Endothelial cell of umbilical vein (primary cell): Measurements from ENCODE around the gene ANAPC13. TPM values are rescaled to one million over a fixed set of nuclear protein-coding genes. Genes with fewer than 3 reads are reported as not detected.

ENCODE experiments used
- BruUV-seq: library from RNA; stranded (reverse); fragments of 400-500 nt; replicated peaks from 2 replicates; lab custom pipeline; 2021; lab: Mats Ljungman, UMichigan
- CTCF ChIA-PET: fragments of 300-600, 350-600 bp; sonication (Branson Sonifier 250); formaldehyde crosslinking; loops from one replicate; lab custom pipeline; 2021; ENCODE audit warnings: antibody characterized with exemption, inconsistent platforms; lab: Charles Lee
- POLR2A ChIA-PET: fragments of 300-600, 350-600 bp; sonication (Branson Sonifier 250); formaldehyde crosslinking; loops from one replicate; lab custom pipeline; 2021; ENCODE audit warnings: antibody characterized with exemption, inconsistent platforms; lab: Charles Lee
- DNase-seq: peaks from one replicate; pipeline ENCODE4 v3.0.0-alpha.2; 2011; ENCODE audit warnings: low read depth, low spot score
- FAIRE-seq: peaks from 2 replicates; lab custom pipeline; 2011; peaks lifted over from hg19 to GRCh38; lab: Jason Lieb, UNC
- H2AFZ ChIP-seq: 2 replicates; pipeline ENCODE4 v1.6.0; 2012; ENCODE audit warnings: low read depth, low read length, control low read depth, inconsistent platforms
- H3K27ac ChIP-seq: 2 replicates; pipeline ENCODE4 v1.5.1; 2011; ENCODE audit warnings: low read depth, mild to moderate bottlenecking, control low read depth, low read length, moderate library complexity; ENCODE audit not compliant: insufficient read depth
- H3K27me3 ChIP-seq, 2 experiments: 2 replicates each; pipeline versions ENCODE4 v1.6.0 to v1.6.1; 2011; ENCODE audit warnings: low read length in 2 of 2, mixed read lengths in 1 of 2; ENCODE audit not compliant: control insufficient read depth in 2 of 2, insufficient read depth in 2 of 2
- H3K36me3 ChIP-seq, 2 experiments: 2 replicates in 1 of 2; 3 replicates in 1 of 2; pipeline ENCODE4 v1.5.1; 2011; ENCODE audit warnings: low read length in 2 of 2, mild to moderate bottlenecking in 1 of 2, moderate library complexity in 1 of 2; ENCODE audit not compliant: control insufficient read depth in 2 of 2, insufficient read depth in 2 of 2; ENCODE audit errors: extremely low read depth in 1 of 2
- H3K4me1 ChIP-seq: 3 replicates; pipeline ENCODE4 v1.5.1; 2011; ENCODE audit warnings: mild to moderate bottlenecking, low read length; ENCODE audit not compliant: control insufficient read depth, insufficient read depth; ENCODE audit errors: extremely low read depth
- H3K4me2 ChIP-seq: 2 replicates; pipeline ENCODE4 v1.6.1; 2011; ENCODE audit warnings: low read length, control low read depth, mixed read lengths; ENCODE audit not compliant: insufficient read depth
- H3K4me3 ChIP-seq, 3 experiments: fragments of 200-600 bp in 1 of 3; sonication (generic), shearing (Covaris generic) in 1 of 3; replicated peaks in 1 of 3; 2 replicates each; pipeline ENCODE4 v1.5.1; 2011 to 2016; ENCODE audit warnings: control low read depth in 3 of 3, low read length in 3 of 3, mild to moderate bottlenecking in 2 of 3, inconsistent platforms in 1 of 3, low read depth in 1 of 3, moderate library complexity in 1 of 3; ENCODE audit not compliant: insufficient read depth in 1 of 3
- H3K79me2 ChIP-seq: 2 replicates; pipeline ENCODE4 v1.6.0; 2012; ENCODE audit warnings: low read length, inconsistent platforms; ENCODE audit not compliant: control insufficient read depth, insufficient read depth
- H3K9ac ChIP-seq: replicated peaks from 2 replicates; pipeline ENCODE3; 2011; ENCODE audit warnings: low read length, control low read depth; ENCODE audit not compliant: insufficient read depth; ENCODE audit errors: extremely low read depth
- H3K9me1 ChIP-seq: replicated peaks from 3 replicates; pipeline ENCODE4 v1.6.0; 2011; ENCODE audit warnings: mild to moderate bottlenecking, low read length; ENCODE audit not compliant: control insufficient read depth, insufficient read depth; ENCODE audit errors: extremely low read depth
- H3K9me3 ChIP-seq: replicated peaks from 2 replicates; pipeline ENCODE4 v1.5.1; 2012; ENCODE audit warnings: low read length, inconsistent platforms; ENCODE audit not compliant: control insufficient read depth, insufficient read depth
- H4K20me1 ChIP-seq: replicated peaks from 2 replicates; pipeline ENCODE3; 2011; ENCODE audit warnings: mild to moderate bottlenecking, low read length; ENCODE audit not compliant: control insufficient read depth, insufficient read depth; ENCODE audit errors: extremely low read depth
- EZH2 ChIP-seq: IDR thresholded peaks from 2 replicates; pipeline ENCODE4 v1.6.1; 2012; ENCODE audit warnings: borderline replicate concordance, low read depth, mild to moderate bottlenecking, moderate library complexity, low read length, inconsistent platforms; ENCODE audit not compliant: severe bottlenecking
- FOS ChIP-seq: IDR thresholded peaks from 2 replicates; pipeline ENCODE4 v1.6.1; 2011; ENCODE audit warnings: mild to moderate bottlenecking, low read length, moderate library complexity, borderline replicate concordance; ENCODE audit not compliant: insufficient read depth
- GATA2 ChIP-seq: IDR thresholded peaks from 2 replicates; pipeline ENCODE4 v1.7.0; 2011; ENCODE audit warnings: low read depth, mild to moderate bottlenecking, moderate library complexity, mixed read lengths, low read length; ENCODE audit not compliant: insufficient read length, insufficient read depth
- JUN ChIP-seq: IDR thresholded peaks from 2 replicates; pipeline ENCODE4 v1.6.1; 2011; ENCODE audit warnings: borderline replicate concordance, low read depth; ENCODE audit not compliant: insufficient read length, insufficient read depth
- MYC ChIP-seq: IDR thresholded peaks from one replicate; pipeline ENCODE4 v1.6.1; 2011; ENCODE audit warnings: mild to moderate bottlenecking, low read depth, low read length
- POLR2A ChIP-seq: IDR thresholded peaks from 2 replicates; pipeline ENCODE4 v1.6.1; 2012; ENCODE audit warnings: low read depth, mild to moderate bottlenecking, control low read depth, low read length
- POLR2AphosphoS5 ChIP-seq: IDR thresholded peaks from 2 replicates; pipeline ENCODE4 v1.6.1; 2012; ENCODE audit warnings: low read depth, mild to moderate bottlenecking, control low read depth, low read length, moderate library complexity; ENCODE audit not compliant: insufficient read depth
- dilution Hi-C: fragments of 300-500 bp; cut with MboI; formaldehyde crosslinking; loops from one replicate; pipeline ENCODE4 v1.15.0; 2019; ENCODE audit warnings: low sequenced_read_pairs; ENCODE audit not compliant: extremely low pct_ligation_motif_present
- intact Hi-C: fragments of 100-400 bp; cut with micrococcal nuclease; formaldehyde crosslinking; loops from one replicate; pipeline ENCODE4 v1.10.0; 2022
- polyA plus RNA-seq, 4 experiments: library from polyadenylated mRNA; depleted of rRNA in 3 of 4; stranded (reverse) in 3 of 4; unstranded in 1 of 4; fragments of >200 nt; gene quantifications; 2 replicates each; pipeline versions ENCODE4 v1.2.1 to v1.2.3, GENCODE V29; 2011 to 2012; ENCODE audit warnings: missing spikeins in 1 of 4
- total RNA-seq: library from RNA; stranded (reverse); gene quantifications from 2 replicates; pipeline ENCODE4 v1.2.3, GENCODE V29; 2021
- TF ChIP-seq, protein P1 (sequence below), 2 donors: IDR thresholded peaks; 1 replicate in 1 of 2; 2 replicates in 1 of 2; pipeline ENCODE4 v1.5.1; 2011; ENCODE audit warnings: low read length in 2 of 2, mild to moderate bottlenecking in 2 of 2, moderate library complexity in 2 of 2, control low read depth in 1 of 2, inconsistent platforms in 1 of 2, low read depth in 1 of 2; ENCODE audit not compliant: insufficient read depth in 1 of 2; ENCODE audit errors: extremely low read depth in 1 of 2
- TF ChIP-seq, protein P2 (sequence below): IDR thresholded peaks from 2 replicates; pipeline ENCODE4 v1.6.1; 2011; ENCODE audit not compliant: insufficient read depth, insufficient read length

The ANAPC13 gene
- total and polyA plus RNA-seq, 2 donors (not counting 3 experiments of a cell fraction or from before 2014, with no cell fraction given), result 48.4 to 50.8 TPM

DNA sequence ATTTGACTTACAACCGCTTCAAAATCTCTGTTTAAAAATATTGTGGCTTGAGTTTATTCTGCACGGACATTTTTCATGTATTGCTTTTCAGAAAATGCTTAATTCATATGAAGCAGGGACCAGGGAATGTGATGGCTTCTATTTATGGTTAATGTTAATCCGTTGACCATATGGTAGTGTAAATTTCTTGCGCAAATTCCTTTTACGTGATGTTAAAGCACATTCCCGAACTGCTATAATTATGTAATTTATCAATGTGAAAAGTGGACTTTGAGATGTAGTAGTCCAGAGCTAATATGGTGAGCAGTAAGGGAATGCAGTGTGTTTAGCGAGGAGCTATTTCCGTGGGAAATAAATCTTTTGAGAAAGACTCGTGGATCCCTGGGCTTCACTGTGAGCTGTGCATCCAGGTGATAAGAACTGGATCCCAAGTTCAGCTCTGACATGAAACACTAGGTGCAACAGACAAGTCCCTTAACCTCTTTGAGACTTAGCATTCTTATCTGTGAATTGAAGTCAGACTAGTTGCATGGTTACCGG is 27.3 kb downstream of the ANAPC13 start:
- Histone ChIP-seq H3K9me3 (no peaks in the 10 kb centered on the region), H3K9me1 (no peaks in the 10 kb centered on the region), H3K27me3 (peaks cover 0 to 18% of the 10 kb centered on the region in 2 experiments), H3K36me3 (no peaks in the 10 kb centered on the region), H3K4me2 (no peak overlapping the region), H4K20me1 (no peaks in the 10 kb centered on the region), H3K79me2 (no peaks in the 10 kb centered on the region), H3K9ac (no peak overlapping the region), H2AFZ (no peak overlapping the region), H3K4me1 (peaks cover 9% of the 10 kb centered on the region), H3K27ac (no peak overlapping the region), H3K4me3 (no peak overlapping the region)
- intact Hi-C loops, result no loop called here
- ChIA-PET CTCF (interaction anchor here (1.2 to 2.3 kb wide), 2 partner anchors 9 to 15 kb away, joined by 3 to 8 read pairs; no protein-coding TSS in a partner anchor), POLR2A (no interaction called here)
- no TSS peak for BruUV-seq
- TF ChIP-seq JUN, result no peak
- TF ChIP-seq, protein P1, sequence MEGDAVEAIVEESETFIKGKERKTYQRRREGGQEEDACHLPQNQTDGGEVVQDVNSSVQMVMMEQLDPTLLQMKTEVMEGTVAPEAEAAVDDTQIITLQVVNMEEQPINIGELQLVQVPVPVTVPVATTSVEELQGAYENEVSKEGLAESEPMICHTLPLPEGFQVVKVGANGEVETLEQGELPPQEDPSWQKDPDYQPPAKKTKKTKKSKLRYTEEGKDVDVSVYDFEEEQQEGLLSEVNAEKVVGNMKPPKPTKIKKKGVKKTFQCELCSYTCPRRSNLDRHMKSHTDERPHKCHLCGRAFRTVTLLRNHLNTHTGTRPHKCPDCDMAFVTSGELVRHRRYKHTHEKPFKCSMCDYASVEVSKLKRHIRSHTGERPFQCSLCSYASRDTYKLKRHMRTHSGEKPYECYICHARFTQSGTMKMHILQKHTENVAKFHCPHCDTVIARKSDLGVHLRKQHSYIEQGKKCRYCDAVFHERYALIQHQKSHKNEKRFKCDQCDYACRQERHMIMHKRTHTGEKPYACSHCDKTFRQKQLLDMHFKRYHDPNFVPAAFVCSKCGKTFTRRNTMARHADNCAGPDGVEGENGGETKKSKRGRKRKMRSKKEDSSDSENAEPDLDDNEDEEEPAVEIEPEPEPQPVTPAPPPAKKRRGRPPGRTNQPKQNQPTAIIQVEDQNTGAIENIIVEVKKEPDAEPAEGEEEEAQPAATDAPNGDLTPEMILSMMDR (IDR thresholded peaks at IDR 0.05; ENCODE audit: extremely low read depth in 1 of 2, insufficient read depth in 1 of 2, low read depth in 1 of 2, low read length in 2 of 2), result no peak
- no peak for TF ChIP-seq POLR2A
- TF ChIP-seq GATA2, result no peak
- TF ChIP-seq, protein P2, sequence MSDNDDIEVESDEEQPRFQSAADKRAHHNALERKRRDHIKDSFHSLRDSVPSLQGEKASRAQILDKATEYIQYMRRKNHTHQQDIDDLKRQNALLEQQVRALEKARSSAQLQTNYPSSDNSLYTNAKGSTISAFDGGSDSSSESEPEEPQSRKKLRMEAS, result no peak
- TF ChIP-seq MYC, result no peak
- no peak for TF ChIP-seq FOS
- no peak for TF ChIP-seq POLR2AphosphoS5
- no peak for TF ChIP-seq EZH2
- no peak for FAIRE-seq
- dilution Hi-C loops, result no loop called here
- no peak for DNase-seq
